ENCODE measurements around the gene NLRP3.

The NLRP3 gene

GRCh38 chr1:247401310-247402119 is 14.5 kb upstream of the NLRP3 start:
- Histone ChIP-seq H3K27ac (peak overlapping the region; percentile 66), H3K9me3 (no peaks in the 10 kb centered on the region), H3K27me3 (no peaks in the 10 kb centered on the region), H3K36me3 (no peaks in the 10 kb centered on the region), H3K4me3 (ENCODE audit: low read depth in 1 of 2, low read length in 1 of 2) (peak overlapping the region; percentile 11 to 18), H3K4me1 (ENCODE audit: control insufficient read depth in 1 of 2, insufficient read depth in 1 of 2, low read depth in 1 of 2, low read length in 1 of 2) (peaks cover 23 to 40% of the 10 kb centered on the region in 2 experiments)
- TF ChIP-seq, protein P1, sequence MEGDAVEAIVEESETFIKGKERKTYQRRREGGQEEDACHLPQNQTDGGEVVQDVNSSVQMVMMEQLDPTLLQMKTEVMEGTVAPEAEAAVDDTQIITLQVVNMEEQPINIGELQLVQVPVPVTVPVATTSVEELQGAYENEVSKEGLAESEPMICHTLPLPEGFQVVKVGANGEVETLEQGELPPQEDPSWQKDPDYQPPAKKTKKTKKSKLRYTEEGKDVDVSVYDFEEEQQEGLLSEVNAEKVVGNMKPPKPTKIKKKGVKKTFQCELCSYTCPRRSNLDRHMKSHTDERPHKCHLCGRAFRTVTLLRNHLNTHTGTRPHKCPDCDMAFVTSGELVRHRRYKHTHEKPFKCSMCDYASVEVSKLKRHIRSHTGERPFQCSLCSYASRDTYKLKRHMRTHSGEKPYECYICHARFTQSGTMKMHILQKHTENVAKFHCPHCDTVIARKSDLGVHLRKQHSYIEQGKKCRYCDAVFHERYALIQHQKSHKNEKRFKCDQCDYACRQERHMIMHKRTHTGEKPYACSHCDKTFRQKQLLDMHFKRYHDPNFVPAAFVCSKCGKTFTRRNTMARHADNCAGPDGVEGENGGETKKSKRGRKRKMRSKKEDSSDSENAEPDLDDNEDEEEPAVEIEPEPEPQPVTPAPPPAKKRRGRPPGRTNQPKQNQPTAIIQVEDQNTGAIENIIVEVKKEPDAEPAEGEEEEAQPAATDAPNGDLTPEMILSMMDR (IDR thresholded peaks at IDR 0.05) = no peak

GRCh38 chr1:247402120-247402675 is 13.8 kb upstream of the NLRP3 start:
- TF ChIP-seq, protein P1 (IDR thresholded peaks at IDR 0.05) = no peak
- H3K27me3 ChIP-seq = no peaks in the 10 kb centered on the region
- H3K4me3 ChIP-seq (ENCODE audit: low read depth in 1 of 2, low read length in 1 of 2) = peak overlapping the region; percentile 11 to 18
- H3K36me3 ChIP-seq = no peaks in the 10 kb centered on the region
- H3K27ac ChIP-seq = peak overlapping the region; percentile 66
- no peaks in the 10 kb centered on the region for H3K9me3 ChIP-seq
- H3K4me1 ChIP-seq (ENCODE audit: control insufficient read depth in 1 of 2, insufficient read depth in 1 of 2, low read depth in 1 of 2, low read length in 1 of 2) = peaks cover 29 to 47% of the 10 kb centered on the region in 2 experiments

DNA sequence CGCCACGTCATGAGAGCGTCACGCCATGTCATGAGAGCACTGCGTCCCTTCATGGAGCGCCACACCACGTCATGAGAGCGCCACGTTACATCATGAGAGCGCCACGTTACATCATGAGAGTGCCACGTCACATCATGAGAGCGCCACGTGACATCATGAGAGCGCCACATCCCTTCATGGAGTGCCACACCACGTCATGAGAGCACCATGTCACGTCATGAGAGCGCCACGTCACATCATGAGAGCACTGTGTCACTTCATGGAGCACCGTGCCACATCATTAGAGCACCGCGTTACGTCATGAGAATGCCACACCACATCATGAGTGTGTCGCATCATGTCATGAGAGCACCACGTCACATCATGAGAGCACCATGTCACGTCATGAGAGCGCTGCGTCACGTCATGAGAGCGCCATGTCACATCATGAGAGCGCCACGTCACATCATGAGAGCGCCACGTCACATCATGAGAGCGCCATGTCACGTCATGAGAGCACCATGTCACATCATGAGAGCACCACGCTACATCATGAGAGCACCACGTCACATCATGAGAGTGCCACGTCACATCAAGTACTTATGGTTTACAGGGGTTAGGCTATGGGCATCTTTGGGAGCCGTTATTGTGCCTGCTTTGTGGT is 9.8 kb upstream of the NLRP3 start:
- H3K4me3 ChIP-seq (ENCODE audit: low read depth in 1 of 2, low read length in 1 of 2) = no peak overlapping the region
- no peaks in the 10 kb centered on the region for H3K27me3 ChIP-seq
- no peaks in the 10 kb centered on the region for H3K9me3 ChIP-seq
- peaks cover 63 to 75% of the 10 kb centered on the region in 2 experiments for H3K4me1 ChIP-seq (ENCODE audit: control insufficient read depth in 1 of 2, insufficient read depth in 1 of 2, low read depth in 1 of 2, low read length in 1 of 2)
- TF ChIP-seq, protein P1 (IDR thresholded peaks at IDR 0.05) = no peak
- H3K36me3 ChIP-seq = no peaks in the 10 kb centered on the region
- H3K27ac ChIP-seq = peak overlapping the region; percentile 76

- TF ChIP-seq, protein P1 (IDR thresholded peaks at IDR 0.05) = no peak
These were observed 8.8 kb upstream of the NLRP3 start for GRCh38 chr1:247407180-247407616.

DNA sequence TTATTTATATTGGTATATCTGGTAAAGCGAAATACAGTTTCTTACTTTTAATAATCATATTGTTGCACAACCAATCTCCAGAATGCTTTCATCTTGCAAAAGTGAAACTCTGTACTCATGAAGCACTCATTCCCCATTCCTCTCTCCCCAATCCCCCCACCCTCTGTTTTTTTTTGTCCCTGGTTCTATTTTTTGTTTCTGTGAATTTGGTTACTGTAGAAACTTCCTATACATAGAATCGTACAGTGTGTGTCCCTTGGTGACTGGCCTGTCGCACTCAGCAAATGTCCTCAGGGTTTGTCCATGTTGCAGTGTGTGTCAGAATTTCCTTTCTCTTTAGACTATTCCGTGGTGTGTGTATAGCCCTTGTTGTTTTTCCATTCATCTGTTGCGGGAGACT is 7.9 kb upstream of the NLRP3 start:
- no peak overlapping the region for H3K4me3 ChIP-seq (ENCODE audit: low read depth in 1 of 2, low read length in 1 of 2)
- H3K27ac ChIP-seq = no peak overlapping the region
- TF ChIP-seq, protein P1 (IDR thresholded peaks at IDR 0.05) = no peak
- H3K4me1 ChIP-seq (ENCODE audit: control insufficient read depth in 1 of 2, insufficient read depth in 1 of 2, low read depth in 1 of 2, low read length in 1 of 2) = peaks cover 56 to 65% of the 10 kb centered on the region in 2 experiments
- no peaks in the 10 kb centered on the region for H3K36me3 ChIP-seq
- no peaks in the 10 kb centered on the region for H3K9me3 ChIP-seq
- no peaks in the 10 kb centered on the region for H3K27me3 ChIP-seq

More at GRCh38 chr1:247407180-247407616, 8.8 kb upstream of the NLRP3 start:
- Histone ChIP-seq H3K27me3 (no peaks in the 10 kb centered on the region), H3K4me3 (ENCODE audit: low read depth in 1 of 2, low read length in 1 of 2) (peak overlapping the region; percentile 9 to 23), H3K36me3 (no peaks in the 10 kb centered on the region), H3K9me3 (no peaks in the 10 kb centered on the region), H3K27ac (peak overlapping the region; percentile 76), H3K4me1 (ENCODE audit: control insufficient read depth in 1 of 2, insufficient read depth in 1 of 2, low read depth in 1 of 2, low read length in 1 of 2) (peaks cover 63 to 74% of the 10 kb centered on the region in 2 experiments)

Data from neutrophil (primary cell).